ENCODE results near the gene FGFR3. TPM values are rescaled to one million over a fixed set of nuclear protein-coding genes. Genes with fewer than 3 reads are reported as not detected.
A peak's percentile ranks its signal among the peaks of the same experiment; 100 is the strongest.
"Not testable (repeated sequence)": the region's sequence is repeated elsewhere in the genome, so short reads cannot be mapped to it uniquely, and the experiment has no call there.

FGFR3 gene
- total RNA-seq, 1 experiment from 2014 or later, result 73.4 TPM

DNA sequence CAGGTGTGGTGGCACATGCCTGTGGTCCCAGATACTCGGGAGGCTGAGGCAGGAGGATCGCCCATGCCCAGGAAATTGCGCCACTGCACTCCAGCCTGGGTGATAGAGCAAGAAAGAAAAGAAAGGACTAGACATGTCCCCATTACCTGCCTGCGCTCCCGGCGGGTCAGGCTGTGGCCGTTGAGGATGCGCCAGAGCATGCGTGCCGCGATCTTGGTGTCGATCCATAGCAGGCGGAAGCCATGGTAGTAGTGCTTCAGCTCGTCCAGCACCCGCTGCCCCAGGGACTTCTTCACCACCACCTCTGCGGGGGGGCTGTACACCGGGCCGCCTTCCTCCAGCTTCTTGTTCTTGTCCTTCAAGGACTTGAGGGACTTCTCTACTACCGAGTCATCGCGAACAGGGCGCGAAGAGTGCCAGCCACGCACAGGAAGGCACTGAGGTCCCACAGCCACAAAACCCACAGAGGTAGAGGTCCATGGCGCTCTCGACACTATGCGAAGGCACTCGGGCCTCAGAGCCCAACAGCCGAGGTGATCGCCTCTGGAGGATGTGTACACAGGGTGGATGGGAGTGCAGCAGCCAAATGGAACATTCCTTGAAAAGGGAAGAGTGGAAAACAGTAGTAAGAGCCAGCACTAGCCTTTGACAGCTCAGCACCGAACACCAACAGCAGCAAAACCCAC lies 48.3 kb downstream of the FGFR3 start:
- DNase-seq (ENCODE audit: low spot score), result no peak

DNA sequence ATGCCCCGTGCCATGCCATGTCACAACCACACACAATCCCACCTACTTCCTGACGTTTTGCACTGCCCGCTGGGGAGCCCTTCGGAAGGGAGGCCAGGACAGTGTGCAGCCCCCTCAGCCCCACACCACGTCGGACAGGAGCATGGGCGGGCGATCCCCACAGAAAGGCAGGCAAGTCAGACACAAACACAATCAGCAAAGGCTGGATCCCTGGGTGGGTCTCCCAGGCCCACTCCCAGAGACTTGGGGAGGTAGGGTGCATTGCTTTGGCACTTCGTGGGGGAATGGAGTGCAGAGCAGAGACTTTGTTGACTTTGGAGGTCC lies 48.8 kb downstream of the FGFR3 start:
- no peak for DNase-seq (ENCODE audit: low spot score)

DNA sequence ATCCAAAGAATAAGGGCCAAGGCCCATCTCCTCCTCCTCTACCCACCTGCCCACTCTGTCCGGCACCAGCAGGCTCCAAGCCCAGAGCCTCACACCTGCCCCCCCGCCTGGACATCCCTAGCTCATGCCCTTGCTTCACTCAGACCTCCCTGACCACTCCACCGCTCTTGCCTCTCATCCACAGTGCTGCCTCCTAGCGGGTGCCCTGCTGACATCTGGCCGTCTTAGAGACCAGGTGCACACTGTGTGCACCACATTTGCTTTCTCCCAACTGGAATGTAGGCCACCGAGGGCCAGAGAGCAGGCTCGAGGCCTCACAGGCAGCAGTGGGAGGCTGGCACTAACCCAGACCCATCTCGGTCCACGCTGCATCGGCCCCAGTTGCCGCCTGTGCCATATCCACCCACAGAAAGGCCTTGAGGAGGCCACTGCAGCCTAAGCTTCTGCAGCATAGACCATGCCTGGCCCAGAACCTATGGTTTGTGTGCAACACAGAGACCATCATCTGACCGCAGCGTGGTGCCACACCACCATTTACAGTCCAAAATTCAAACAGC lies 49.3 kb downstream of the FGFR3 start:
- no peak for DNase-seq (ENCODE audit: low spot score)

DNA sequence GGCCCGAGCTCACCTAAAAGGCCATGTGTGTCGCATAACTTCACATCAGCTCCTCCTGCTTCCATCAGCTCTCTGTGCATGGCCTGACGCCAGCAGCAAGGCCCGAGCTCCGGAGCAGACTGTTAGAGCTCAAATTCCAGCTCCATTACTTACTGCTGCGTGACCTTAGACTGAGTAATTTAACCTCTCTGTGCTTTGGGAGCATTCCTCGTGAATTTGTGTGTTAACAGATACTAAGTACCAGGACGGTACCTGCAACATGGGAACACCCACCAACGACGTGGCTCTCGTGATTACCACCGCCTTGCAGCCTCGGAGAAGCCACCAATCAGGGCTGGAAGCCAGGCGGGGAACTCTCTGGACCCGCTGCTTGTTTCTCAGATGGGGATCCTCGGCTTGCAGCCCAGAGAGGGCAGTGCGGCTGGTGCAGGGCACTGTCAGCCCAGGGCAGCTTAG lies 49.9 kb downstream of the FGFR3 start:
- no peak for DNase-seq (ENCODE audit: low spot score)

DNA sequence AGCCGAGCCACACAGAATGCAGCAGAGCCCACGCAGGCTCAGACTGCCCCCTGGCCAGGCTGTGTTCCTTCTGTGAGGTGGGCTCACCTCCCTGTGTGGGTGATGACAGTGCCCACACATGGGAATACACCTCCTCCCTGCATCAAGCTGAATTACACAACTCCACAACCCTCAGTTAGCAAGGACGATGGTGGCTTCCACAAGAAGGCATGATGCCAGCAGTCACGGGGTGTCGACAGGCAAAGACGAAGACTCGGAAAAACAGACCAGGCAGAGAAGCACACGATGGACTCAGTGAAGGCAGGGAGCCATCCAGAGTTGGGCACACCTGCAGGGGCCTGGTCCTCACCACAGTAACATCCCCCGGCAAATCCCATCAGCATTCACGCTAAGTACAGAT lies 50.8 kb downstream of the FGFR3 start:
- no peak for DNase-seq (ENCODE audit: low spot score)

DNA sequence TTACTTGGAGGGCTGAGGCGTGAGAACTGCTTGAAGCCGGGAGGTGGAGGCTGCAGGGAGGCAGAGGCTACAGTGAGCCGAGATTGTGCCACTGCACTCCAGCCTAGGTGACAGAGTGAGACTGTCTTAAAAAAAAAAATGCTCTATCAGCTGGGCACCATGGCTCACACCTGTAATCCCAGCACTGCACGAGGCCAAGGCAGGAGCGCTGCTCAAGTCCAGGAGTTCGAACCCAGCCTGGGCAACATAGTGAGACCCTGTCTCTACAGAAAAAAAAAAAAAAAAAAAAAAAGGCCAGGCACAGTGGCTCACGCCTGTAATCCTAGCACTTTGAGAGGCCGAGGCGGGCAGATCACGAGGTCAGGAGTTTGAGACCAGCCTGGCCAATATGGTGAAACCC lies 51.5 kb downstream of the FGFR3 start:
- DNase-seq (ENCODE audit: low spot score), result not testable (repeated sequence)

DNA sequence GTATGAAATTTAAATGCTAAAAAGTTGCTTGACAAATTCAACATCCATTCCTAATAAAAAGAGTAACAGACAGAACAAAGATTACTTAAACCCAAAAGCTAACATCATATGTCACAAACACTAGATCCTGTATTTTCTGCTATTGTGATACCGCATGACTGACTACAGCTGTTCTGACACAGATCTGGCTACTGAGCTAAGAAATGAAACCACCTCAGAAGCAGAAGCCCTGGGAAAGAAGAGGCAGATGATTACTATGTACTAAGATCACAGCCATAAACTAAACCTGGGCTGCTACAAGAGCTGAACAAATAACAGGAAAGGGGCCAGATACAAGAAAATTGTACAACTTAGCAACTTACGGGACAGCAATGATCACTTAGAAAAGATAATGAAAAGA lies 53.5 kb downstream of the FGFR3 start:
- no peak for DNase-seq (ENCODE audit: low spot score)

DNA sequence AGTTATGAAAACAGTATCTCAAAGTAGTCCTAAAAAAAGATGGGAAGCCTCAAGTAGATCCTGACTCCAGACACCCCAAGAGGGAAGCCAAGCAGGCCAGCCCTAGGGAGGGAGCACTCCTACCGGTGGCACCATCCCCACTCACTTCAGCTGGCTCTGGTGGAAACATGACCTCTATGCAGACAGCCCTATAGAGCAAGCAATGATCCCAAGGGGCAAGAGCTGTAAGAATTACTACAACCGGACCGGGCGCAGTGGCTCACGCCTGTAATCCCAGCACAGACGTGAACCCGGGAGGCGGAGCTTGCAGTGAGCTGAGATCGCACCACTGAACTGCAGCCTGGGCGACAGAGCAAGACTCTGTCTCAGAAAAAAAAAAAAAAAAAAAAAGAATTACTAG lies 57.2 kb downstream of the FGFR3 start:
- DNase-seq (ENCODE audit: low spot score), result no peak

DNA sequence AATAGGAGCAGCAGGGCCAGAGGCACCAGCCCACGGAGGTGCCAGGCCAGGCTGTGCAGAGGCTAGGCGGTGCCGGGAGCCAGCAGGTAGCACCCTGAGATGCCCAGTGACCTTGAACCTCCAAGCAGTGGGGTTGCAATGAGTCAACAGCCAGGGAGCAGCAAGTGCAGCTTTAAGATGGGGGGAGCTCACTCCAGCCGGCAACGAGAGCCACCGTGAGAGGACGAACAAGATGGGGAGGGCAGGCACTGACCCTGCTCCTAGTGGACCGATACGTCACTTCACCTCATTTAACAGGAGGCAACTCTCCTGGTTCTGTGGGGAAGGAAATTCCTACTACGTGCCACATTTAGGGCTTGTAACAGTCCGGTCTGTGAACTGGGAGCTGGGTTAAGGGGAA lies 58.1 kb downstream of the FGFR3 start:
- DNase-seq (ENCODE audit: low spot score), result peak; percentile 32

DNA sequence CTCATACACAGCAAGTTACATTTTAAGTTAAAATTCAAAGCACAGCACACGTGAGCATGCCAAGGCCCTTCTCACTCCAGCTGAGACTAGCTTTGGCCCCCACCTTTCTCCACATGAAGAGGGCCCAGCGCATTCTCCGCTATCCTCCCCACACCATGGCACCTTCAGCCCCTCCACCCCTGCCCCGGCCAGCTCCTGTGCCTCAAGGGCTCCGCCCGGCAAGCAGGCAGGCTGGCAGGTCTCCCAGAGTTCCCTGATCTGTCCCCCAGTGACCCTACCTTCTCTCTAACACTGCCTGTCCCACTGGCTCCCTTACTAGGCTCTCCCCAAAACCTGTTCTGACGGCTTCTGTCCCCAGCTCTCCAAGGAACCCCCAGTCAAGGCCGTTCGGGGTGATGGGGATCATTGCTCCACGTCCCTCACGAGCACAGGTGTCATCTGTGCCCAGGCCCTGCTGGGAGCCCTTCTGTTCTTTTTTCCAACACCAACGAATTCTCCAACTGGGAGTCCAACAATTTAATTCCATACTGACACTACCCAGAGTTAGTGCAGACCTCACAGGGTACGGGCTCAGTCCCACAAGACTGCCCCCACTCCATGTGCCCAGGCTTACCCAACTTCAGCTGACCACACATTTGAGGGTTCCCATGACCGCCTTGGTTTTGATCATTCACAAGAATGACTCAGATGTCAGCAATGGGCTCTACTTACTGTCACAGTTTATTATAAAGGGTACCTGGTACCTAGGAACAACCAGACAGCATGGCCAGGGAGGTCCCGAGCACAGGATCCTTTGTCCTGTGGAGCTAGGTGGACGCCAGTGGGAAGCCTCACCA lies 58.7 kb downstream of the FGFR3 start:
- DNase-seq (ENCODE audit: low spot score), result peak; percentile 47

DNA sequence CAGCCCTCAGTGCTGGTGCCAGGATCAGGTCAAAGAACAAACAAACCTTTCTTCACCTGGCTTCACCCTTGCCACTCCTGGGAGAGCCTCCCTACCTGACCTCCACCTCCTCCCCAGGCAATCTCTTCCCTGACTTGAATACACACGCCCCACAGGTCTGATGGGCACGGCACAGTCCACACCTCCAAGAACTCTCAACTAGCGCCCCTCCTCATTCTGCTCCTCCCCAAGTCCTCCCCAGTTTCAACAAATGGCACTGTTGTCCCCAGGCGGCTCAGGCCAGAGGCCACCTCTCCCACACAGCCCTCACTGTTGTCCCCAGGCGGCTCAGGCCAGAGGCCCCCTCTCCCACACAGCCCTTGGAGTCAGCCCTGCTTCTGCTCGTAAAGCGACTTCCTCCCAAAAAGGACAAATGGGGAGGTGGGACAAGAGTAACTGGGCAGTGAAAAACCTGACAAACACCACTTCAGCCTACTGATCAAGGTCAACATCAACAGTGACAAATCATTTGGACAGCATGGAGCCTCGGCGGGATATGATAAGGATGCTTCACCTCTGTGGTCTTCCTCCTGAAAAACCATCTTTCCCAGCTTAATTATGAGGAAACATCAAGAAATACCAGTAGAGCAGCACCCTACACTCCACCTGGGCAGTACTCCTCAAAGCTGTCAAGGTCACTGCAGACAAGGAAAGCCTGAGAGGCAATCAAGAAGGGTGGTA lies 60.0 kb downstream of the FGFR3 start:
- no peak for DNase-seq (ENCODE audit: low spot score)

DNA sequence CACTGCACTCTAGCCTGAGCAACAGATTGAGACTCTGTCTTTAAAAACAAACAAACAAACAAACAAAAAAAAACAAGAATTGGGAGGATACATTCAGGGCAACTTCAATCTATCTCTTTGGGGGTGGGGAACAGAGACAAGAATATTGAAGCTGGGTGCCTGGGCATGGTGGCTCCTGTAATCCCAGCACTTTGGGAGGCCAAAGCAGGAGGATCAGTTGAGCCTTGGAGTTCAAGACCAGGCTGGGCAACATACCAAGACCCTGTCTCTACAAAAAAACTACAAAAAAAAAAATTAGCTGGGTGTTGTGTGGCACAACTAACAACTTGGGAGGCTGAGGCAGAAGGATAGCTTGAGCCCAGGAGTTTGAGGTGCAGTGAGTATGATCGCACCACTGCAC lies 61.7 kb downstream of the FGFR3 start:
- DNase-seq (ENCODE audit: low spot score), result no peak

DNA sequence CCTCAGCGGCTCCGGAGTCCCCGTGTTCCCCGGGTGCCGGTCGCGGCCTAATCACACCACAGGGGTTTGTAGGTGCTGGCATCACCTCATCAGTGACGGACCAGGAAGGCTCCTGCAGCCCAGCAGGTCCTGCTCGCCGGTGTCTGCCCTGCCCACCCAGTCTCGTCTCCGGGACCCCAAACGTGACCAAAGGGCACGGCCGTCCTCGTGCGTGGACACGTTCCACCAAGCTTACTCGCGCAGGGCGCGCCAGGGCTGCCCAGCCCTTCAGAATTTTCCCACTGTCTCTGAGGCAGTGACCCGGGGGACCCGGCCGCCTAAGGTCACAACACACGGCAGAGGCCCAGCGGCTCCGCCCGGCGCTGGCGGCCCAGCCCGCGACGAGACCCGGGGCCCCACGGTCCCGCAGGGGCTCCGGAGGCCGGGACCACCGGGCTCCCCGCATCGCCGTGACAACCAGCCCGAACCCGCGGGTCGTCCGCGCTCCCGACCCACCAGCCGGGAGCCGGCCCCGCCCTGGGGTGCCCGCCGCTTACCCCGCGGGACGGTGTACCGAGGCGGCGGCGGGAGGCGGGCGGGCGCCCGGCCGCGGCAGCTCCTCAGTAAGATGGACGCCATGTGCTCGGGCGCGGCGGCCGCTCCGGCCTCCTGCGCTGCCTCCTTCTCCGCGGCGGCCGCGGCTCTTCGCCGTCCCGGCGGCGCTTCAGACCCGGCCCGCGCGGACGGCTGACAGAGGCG lies 62.4 kb downstream of the FGFR3 start:
- peak; percentile 35 for DNase-seq (ENCODE audit: low spot score)

DNA sequence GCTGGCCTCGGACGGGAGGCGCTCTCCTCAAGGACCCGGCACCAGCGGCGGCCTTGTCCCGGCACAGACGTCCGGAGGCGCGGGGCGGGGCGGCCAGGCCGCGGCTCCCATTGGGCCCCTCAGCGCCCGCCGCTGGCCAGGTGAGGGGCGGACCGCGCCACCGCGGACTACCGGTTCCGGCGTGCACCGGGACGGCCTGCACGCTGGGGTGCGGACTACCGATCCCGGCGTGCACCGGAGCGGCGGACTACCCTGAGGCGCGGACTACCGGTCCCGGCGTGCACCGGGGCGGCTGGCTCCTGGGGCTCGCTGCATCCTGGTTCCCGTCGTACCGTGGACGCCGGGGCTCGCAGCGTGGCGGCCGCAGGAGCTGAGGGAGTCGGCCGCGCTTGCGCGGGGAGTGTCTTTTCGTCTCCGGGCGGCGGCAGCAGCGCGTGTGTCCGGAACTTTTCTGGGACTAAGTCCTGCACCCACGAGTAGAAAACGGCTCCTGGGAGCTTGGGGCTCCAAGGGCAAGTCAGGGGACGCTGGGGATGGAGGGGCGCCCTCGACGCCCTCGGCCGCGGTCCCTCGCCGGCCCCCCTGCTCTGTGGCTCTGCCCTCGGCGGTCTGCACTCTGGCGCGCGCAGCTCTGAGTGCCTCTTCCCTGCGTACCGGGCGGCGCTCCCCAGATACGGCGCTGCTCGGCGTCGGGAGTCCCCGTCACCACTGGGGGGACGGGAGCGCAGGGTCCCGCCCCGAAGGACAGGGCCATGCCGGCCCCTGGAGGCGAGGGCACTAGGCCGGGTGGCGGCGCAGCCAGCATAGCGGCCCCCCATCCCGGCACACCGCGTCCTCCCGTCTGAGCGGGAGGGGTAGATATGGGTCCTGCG lies 63.2 kb downstream of the FGFR3 start, which contains the start of gene LETM1:
Gene LETM1, minus strand, starts transcription at position 86 of the 872 bp plus-strand sequence. CDS start 206 bp downstream, outside the sequence.
- DNase-seq (ENCODE audit: low spot score), result peak; percentile 96

DNA sequence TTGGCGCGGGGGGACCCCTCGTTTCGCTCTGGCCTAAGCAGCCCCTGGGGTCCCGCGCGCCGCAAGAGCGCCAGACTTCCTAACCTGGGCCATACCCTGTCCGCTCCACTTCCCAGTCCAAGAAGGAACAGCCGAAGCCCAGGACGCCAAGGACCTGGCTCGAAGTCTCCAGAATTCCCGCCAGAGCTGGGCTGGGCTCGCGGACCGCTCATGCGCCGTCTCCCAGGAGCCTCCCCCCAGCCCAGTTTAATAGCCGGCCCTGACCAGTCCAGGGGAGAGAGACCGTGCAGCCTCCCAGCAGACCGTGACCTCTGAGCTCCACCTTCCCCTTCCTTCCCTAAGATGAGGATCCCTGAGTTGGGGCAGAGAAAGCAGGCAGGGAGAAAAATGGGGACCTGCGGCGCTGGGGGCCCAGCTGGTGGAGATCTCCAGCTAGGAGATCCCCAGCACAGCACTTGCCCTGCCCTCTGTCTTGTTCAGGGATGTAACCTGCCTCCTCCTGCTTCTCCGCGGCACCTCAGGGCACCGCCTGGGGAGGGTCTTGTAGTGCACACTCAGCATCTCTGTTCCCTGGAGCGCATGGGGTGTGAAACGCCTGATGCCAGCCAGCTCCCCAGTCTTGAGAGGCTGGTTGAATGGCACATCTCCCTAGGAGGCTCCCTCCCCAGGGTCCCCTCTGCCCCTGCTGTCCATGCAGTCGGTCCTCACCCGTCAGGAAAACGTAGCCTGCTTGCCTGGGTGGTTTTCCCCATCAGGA lies 64.0 kb downstream of the FGFR3 start:
- DNase-seq (ENCODE audit: low spot score), result no peak

DNA sequence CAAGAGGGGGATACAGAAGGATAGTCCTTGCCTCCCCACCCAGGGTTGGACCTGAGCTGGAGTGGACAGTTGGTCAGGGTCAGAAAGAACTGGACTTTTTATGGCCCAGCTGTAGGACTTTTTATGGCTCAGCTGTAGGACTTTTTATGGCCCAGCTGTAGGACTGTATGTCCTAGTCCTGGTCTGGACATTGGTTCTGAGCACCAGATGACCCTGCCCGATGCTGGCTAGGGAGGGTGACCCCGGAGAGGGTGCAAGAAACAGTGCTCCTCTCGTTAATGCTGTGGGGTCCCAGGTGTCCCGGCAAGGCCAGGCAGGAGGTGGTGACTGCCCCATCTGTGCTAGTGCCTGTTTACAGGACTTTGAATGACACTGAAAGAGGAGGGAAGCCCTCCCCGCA lies 64.8 kb downstream of the FGFR3 start:
- no peak for DNase-seq (ENCODE audit: low spot score)

Measured in HT-29 (cell line).